SK-N-SH (cell line): ENCODE data around the gene PIK3R1. TPM values are rescaled to one million over a fixed set of nuclear protein-coding genes. Genes with fewer than 3 reads are reported as not detected.

ENCODE experiments used
- CTCF ChIA-PET: fragments of 300-600, 350-600 bp; formaldehyde crosslinking; extraction: SDS; loops from one replicate; lab custom pipeline; 2021; lab: Yijun Ruan, JAX
- POLR2A ChIA-PET: fragments of 350-600 bp; sonication (Branson Sonifier 250); formaldehyde crosslinking; extraction: SDS; loops from one replicate; lab custom pipeline; 2020; ENCODE audit warnings: antibody characterized with exemption, inconsistent platforms; lab: Yijun Ruan, JAX
- DNase-seq: peaks from one replicate; pipeline ENCODE4 v3.0.0; 2012
- H2AFZ ChIP-seq: fragments of 200-600 bp; sonication (generic); 2 replicates; pipeline ENCODE4 v1.8.1; 2016; ENCODE audit warnings: antibody characterized with exemption, mild to moderate bottlenecking, low read depth
- H3F3A ChIP-seq: fragments of 200-600 bp; sonication (generic); replicated peaks from 2 replicates; pipeline ENCODE3; 2016; ENCODE audit warnings: antibody characterized with exemption, mild to moderate bottlenecking; ENCODE audit not compliant: insufficient read depth
- H3K27ac ChIP-seq, 2 experiments: fragments of 200-500 bp in 1 of 2; fragments of 200-600 bp in 1 of 2; sonication (Bioruptor generic) in 1 of 2; sonication (generic), shearing (Covaris generic) in 1 of 2; 2 replicates each; pipeline versions ENCODE4 v1.5.1 to v1.6.1; 2014 to 2016; ENCODE audit warnings: low read depth in 2 of 2, inconsistent platforms in 1 of 2, low read length in 1 of 2, mild to moderate bottlenecking in 1 of 2, mixed read lengths in 1 of 2
- H3K27me3 ChIP-seq: fragments of 200-600 bp; sonication (generic), shearing (Covaris generic); 2 replicates; pipeline ENCODE4 v1.6.1; 2016; ENCODE audit warnings: mixed run types; ENCODE audit not compliant: insufficient read depth
- H3K36me3 ChIP-seq, 2 experiments: fragments of 200-500 bp in 1 of 2; fragments of 200-600 bp in 1 of 2; sonication (Bioruptor generic) in 1 of 2; sonication (generic) in 1 of 2; replicated peaks in 1 of 2; 2 replicates each; pipeline versions ENCODE3 to v1.5.1; 2014 to 2016; ENCODE audit warnings: low read length in 1 of 2, mild to moderate bottlenecking in 1 of 2; ENCODE audit not compliant: insufficient read depth in 2 of 2, control insufficient read depth in 1 of 2
- H3K4me1 ChIP-seq, 2 experiments: fragments of 200-500 bp in 1 of 2; fragments of 200-600 bp in 1 of 2; sonication (Bioruptor generic) in 1 of 2; sonication (generic), shearing (Covaris generic) in 1 of 2; 2 replicates each; pipeline versions ENCODE4 v1.5.1 to v1.6.1; 2014 to 2016; ENCODE audit warnings: low read depth in 1 of 2, low read length in 1 of 2, mixed run types in 1 of 2; ENCODE audit not compliant: insufficient read depth in 2 of 2, control insufficient read depth in 1 of 2
- H3K4me2 ChIP-seq: fragments of 200-600 bp; sonication (generic), shearing (Covaris generic); 2 replicates; pipeline ENCODE4 v1.6.1; 2017; ENCODE audit warnings: mixed run types
- H3K4me3 ChIP-seq, 2 experiments: fragments of 200-500 bp in 1 of 2; fragments of 200-600 bp in 1 of 2; sonication (Bioruptor generic) in 1 of 2; sonication (generic), shearing (Covaris generic) in 1 of 2; 2 replicates each; pipeline versions ENCODE4 v1.5.1 to v1.8.1; 2014 to 2016; ENCODE audit warnings: low read depth in 2 of 2, inconsistent platforms in 1 of 2, low read length in 1 of 2, mild to moderate bottlenecking in 1 of 2, mixed read lengths in 1 of 2, moderate library complexity in 1 of 2
- H3K79me2 ChIP-seq: fragments of 200-600 bp; sonication (generic); 2 replicates; pipeline ENCODE4 v1.8.1; 2017; ENCODE audit warnings: mild to moderate bottlenecking; ENCODE audit not compliant: insufficient read depth
- H3K9ac ChIP-seq: fragments of 200-600 bp; sonication (generic); 2 replicates; pipeline ENCODE4 v1.6.1; 2017; ENCODE audit warnings: mixed run types
- H3K9me2 ChIP-seq: fragments of 200-600 bp; sonication (generic); 2 replicates; pipeline ENCODE4 v1.6.1; 2017; ENCODE audit warnings: mixed run types
- H3K9me3 ChIP-seq: fragments of 200-600 bp; sonication (generic); 2 replicates; pipeline ENCODE4 v1.6.1; 2017; ENCODE audit warnings: mixed run types, mild to moderate bottlenecking, moderate library complexity
- H4K20me1 ChIP-seq: fragments of 200-600 bp; sonication (generic); 2 replicates; pipeline ENCODE4 v1.6.1; 2017; ENCODE audit warnings: mild to moderate bottlenecking, mixed run types; ENCODE audit not compliant: insufficient read depth
- CHD2 ChIP-seq: fragments of 150-350 bp; IDR thresholded peaks from 2 replicates; pipeline ENCODE4 v1.6.1; 2018; ENCODE audit warnings: low read length; ENCODE audit not compliant: partially characterized antibody
- CTCF ChIP-seq: fragments of 200-600 bp; sonication (generic); IDR thresholded peaks from 2 replicates; pipeline ENCODE4 v1.6.1; 2017; ENCODE audit warnings: antibody characterized with exemption, mild to moderate bottlenecking, moderate library complexity
- ELF1 ChIP-seq: IDR thresholded peaks from 2 replicates; pipeline ENCODE4 v1.4.0; 2012
- EP300 ChIP-seq, 2 experiments: IDR thresholded peaks; 2 replicates each; pipeline versions ENCODE4 v1.4.0 to v1.6.1; 2012; ENCODE audit warnings: borderline replicate concordance in 1 of 2, low read depth in 1 of 2, low read length in 1 of 2
- FOXJ3 ChIP-seq: sonication (generic); formaldehyde crosslinking; IDR thresholded peaks from 2 replicates; pipeline ENCODE4 v1.5.1; 2020; ENCODE audit warnings: mild to moderate bottlenecking, missing genetic modification reagents
- GABPA ChIP-seq: IDR thresholded peaks from 2 replicates; pipeline ENCODE4 v1.4.0; 2012; ENCODE audit warnings: low read depth, mild to moderate bottlenecking
- GATA2 ChIP-seq: sonication (generic); formaldehyde crosslinking; IDR thresholded peaks from 2 replicates; pipeline ENCODE4 v1.5.0; 2020; ENCODE audit warnings: mild to moderate bottlenecking, missing genetic modification reagents
- JUND ChIP-seq: IDR thresholded peaks from 2 replicates; pipeline ENCODE4 v1.4.0; 2012
- MEF2A ChIP-seq: IDR thresholded peaks from 2 replicates; pipeline ENCODE4 v1.4.0; 2012; ENCODE audit warnings: low read depth, borderline replicate concordance
- MXI1 ChIP-seq: IDR thresholded peaks from 2 replicates; pipeline ENCODE4 v1.6.1; 2012; ENCODE audit warnings: mild to moderate bottlenecking, low read depth, low read length, improper control_type of control experiment
- NFIC ChIP-seq: IDR thresholded peaks from 2 replicates; pipeline ENCODE4 v1.4.0; 2012; ENCODE audit warnings: borderline replicate concordance
- PBX3 ChIP-seq: IDR thresholded peaks from 2 replicates; pipeline ENCODE4; 2012
- RCOR1 ChIP-seq: fragments of 150-350 bp; IDR thresholded peaks from 2 replicates; pipeline ENCODE4 v1.6.1; 2017; ENCODE audit warnings: antibody characterized with exemption, low read length
- REST ChIP-seq: IDR thresholded peaks from 2 replicates; pipeline ENCODE4 v1.6.1; 2012; ENCODE audit warnings: mild to moderate bottlenecking, low read depth, low read length, moderate library complexity
- RXRA ChIP-seq: IDR thresholded peaks from 2 replicates; pipeline ENCODE4 v1.4.0; 2012; ENCODE audit warnings: low read depth, mild to moderate bottlenecking, borderline replicate concordance
- SIN3A ChIP-seq: IDR thresholded peaks from 2 replicates; pipeline ENCODE4 v1.6.1; 2012; ENCODE audit warnings: low read depth, mild to moderate bottlenecking, low read length, moderate library complexity, borderline replicate concordance
- SMC3 ChIP-seq: IDR thresholded peaks from 2 replicates; pipeline ENCODE4 v1.6.1; 2012; ENCODE audit warnings: low read depth, low read length, improper control_type of control experiment
- TAF1 ChIP-seq: IDR thresholded peaks from 2 replicates; pipeline ENCODE4 v1.6.1; 2012; ENCODE audit warnings: low read depth, mild to moderate bottlenecking, low read length, moderate library complexity, borderline replicate concordance
- TCF12 ChIP-seq: IDR thresholded peaks from 2 replicates; pipeline ENCODE4 v1.4.0; 2012
- TEAD4 ChIP-seq: IDR thresholded peaks from 2 replicates; pipeline ENCODE4 v1.4.0; 2012; ENCODE audit warnings: mild to moderate bottlenecking, borderline replicate concordance; ENCODE audit not compliant: insufficient read depth
- USF2 ChIP-seq: fragments of 150-350 bp; IDR thresholded peaks from 2 replicates; pipeline ENCODE4 v1.6.1; 2017; ENCODE audit warnings: antibody characterized with exemption, low read length, low read depth, borderline replicate concordance
- WGBS: methylation state at CpG from one replicate; pipeline ENCODE4 v1.1.6; 2017; ENCODE audit warnings: low lambda C conversion rate; 5-methylcytosine and 5-hydroxymethylcytosine counted together
- polyA plus RNA-seq, 3 experiments: library from polyadenylated mRNA; depleted of rRNA; stranded (reverse); fragments of >200 nt; gene quantifications; 2 replicates each; pipeline ENCODE4 v1.2.3, GENCODE V29; 2012

Gene PIK3R1
- polyA plus RNA-seq, 1 of the 3 experiments (the other 2 are of a cell fraction): 2.0 TPM

GRCh38 chr5:68189613-68190012 is 25.9 kb upstream of the PIK3R1 start:
- no peak for DNase-seq
- Histone ChIP-seq H3K9me2 (no peaks in the 10 kb centered on the region), H3K9me3 (no peaks in the 10 kb centered on the region), H3K27ac (no peak overlapping the region), H3K27me3 (no peaks in the 10 kb centered on the region), H3K4me2 (no peak overlapping the region), H3K79me2 (no peaks in the 10 kb centered on the region), H3K4me1 (no peaks in the 10 kb centered on the region), H3F3A (no peaks in the 10 kb centered on the region), H4K20me1 (no peaks in the 10 kb centered on the region), H3K36me3 (no peaks in the 10 kb centered on the region), H3K9ac (no peak overlapping the region), H2AFZ (no peak overlapping the region), H3K4me3 (no peak overlapping the region)
- TF ChIP-seq USF2 (no peak), GABPA (no peak), PBX3 (no peak), REST (no peak), GATA2 (no peak), TCF12 (no peak), CTCF (no peak)
- 84% methylated on average over 5 of the region's 5 CpGs for WGBS
- CTCF ChIA-PET: no interaction called here
- POLR2A ChIA-PET: no interaction called here

GRCh38 chr5:68190619-68191018 is 24.9 kb upstream of the PIK3R1 start:
- CTCF ChIA-PET: interaction anchor here (1.6 kb wide), 1 partner anchor 26 kb away, joined by 3 read pairs; no protein-coding TSS in a partner anchor
- POLR2A ChIA-PET: no interaction called here
- H3K9me2 ChIP-seq: no peaks in the 10 kb centered on the region
- no peaks in the 10 kb centered on the region for H3F3A ChIP-seq
- no peak overlapping the region for H3K27ac ChIP-seq
- no peak overlapping the region for H3K9ac ChIP-seq
- no peaks in the 10 kb centered on the region for H3K36me3 ChIP-seq
- H3K9me3 ChIP-seq: no peaks in the 10 kb centered on the region
- 88% methylated on average over 4 of the region's 4 CpGs for WGBS
- H2AFZ ChIP-seq: no peak overlapping the region
- no peak overlapping the region for H3K4me3 ChIP-seq
- H3K27me3 ChIP-seq: no peaks in the 10 kb centered on the region
- no peak for DNase-seq
- no peaks in the 10 kb centered on the region for H3K79me2 ChIP-seq
- H4K20me1 ChIP-seq: no peaks in the 10 kb centered on the region
- no peak overlapping the region for H3K4me2 ChIP-seq
- H3K4me1 ChIP-seq: no peaks in the 10 kb centered on the region
- no peak for TF ChIP-seq MXI1
- no peak for TF ChIP-seq CHD2
- no peak for TF ChIP-seq MEF2A
- TF ChIP-seq EP300 (IDR thresholded peaks at IDR 0.05; ENCODE audit: borderline replicate concordance in 1 of 2, low read depth in 1 of 2, low read length in 1 of 2): no peak
- no peak for TF ChIP-seq TEAD4
- TF ChIP-seq RCOR1: no peak
- no peak for TF ChIP-seq FOXJ3 (CRISPR knock-in tag)
- TF ChIP-seq ELF1: no peak
- TF ChIP-seq RXRA: no peak
- no peak for TF ChIP-seq JUND
- TF ChIP-seq GATA2: no peak
- no peak for TF ChIP-seq SIN3A
- no peak for TF ChIP-seq PBX3
- no peak for TF ChIP-seq NFIC
- TF ChIP-seq TAF1: no peak
- no peak for TF ChIP-seq SMC3
